Limb (tissue), 2 donors: ENCODE data around the gene SEMA5A.

Experiments used
- DNase-seq, 2 donors: peaks; one replicate each; pipeline ENCODE4 v3.0.0-alpha.2; 2016; ENCODE audit errors: extremely low spot score in 2 of 2

The SEMA5A gene

GRCh38 chr5:9126490-9126889 is 419.4 kb downstream of the SEMA5A start:
- no peak for DNase-seq

DNA sequence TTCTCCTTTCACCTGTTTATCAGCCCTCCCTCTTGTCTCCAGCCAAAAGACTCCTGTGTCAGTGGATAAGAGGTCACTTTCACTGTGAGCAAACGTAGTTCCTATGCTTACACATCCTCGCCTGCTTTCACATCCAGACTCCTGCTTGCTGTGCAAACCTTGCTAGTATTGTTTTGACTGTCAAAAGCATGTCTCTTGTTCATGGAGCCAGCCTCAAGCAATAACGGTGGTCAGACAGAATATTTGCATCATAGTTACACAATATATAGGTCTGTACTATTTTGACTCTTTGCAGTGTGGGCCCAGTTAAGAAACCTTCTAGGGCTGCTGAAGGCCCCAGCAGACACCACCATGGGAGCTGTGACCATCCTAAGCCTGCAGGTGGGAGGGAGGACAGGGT is 420.0 kb downstream of the SEMA5A start:
- DNase-seq, result no peak

DNA sequence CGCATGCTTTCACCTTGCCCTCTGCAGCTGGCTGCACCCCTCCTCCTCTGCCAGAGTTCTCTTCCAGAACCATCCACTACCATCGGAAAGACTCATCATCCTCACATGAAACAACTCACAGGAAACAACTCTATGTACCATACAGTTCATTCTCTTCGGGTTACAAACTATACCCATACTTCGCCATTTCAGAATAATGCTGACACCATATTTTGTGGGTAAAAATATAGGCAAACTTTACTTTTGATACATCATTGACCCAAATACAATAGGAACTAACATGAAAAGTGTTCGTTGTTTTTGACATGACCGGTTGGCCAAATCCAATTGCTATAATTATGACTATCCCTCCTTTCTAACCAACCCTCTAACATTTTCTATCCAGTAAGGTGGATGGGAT is 421.0 kb downstream of the SEMA5A start:
- DNase-seq, result no peak

DNA sequence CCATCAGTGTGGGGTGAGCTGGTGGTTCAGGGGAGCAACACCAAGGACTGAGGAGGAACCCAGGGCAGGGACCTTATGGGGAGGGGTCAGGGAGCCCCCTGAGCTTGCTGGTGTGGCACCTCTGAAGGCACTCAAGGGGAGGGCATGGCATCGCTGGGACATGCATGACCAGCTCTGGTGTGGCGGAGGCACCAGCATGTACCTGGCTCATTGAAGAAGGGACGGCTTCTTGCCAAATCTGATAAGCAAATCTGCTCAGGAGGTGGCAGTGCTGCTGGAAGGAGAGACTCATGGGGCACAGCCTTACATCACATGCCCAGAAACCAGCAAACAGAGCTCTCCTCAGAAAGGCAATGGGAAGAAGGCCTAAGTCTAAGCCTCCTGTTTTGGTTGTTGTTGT is 421.8 kb downstream of the SEMA5A start:
- DNase-seq, result no peak

- DNase-seq, result no peak
These were observed 423.3 kb downstream of the SEMA5A start for GRCh38 chr5:9122528-9122927.

- DNase-seq, result no peak
These were observed 424.3 kb downstream of the SEMA5A start for GRCh38 chr5:9121597-9121996.

DNA sequence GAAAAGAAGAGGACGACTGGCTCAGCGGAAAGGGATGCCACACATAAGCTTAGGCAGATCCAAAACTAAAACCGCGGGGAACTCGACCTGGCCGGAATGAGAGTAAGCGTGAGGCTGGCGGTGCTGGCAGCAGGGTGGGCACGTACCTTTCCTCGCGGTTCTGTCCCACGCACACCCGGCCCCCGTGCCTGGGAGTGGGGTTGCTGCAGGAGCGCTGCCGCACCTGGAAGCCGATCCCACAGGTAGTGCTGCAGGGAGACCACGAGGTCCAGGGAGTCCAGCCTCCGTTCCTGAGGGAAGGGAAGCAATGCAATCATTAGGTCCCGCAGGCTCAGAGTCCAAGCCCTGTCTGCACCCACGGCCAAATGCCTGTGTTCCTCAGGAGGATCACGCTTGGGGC is 427.0 kb downstream of the SEMA5A start:
- no peak for DNase-seq

- no peak for DNase-seq
These were observed 430.8 kb downstream of the SEMA5A start for GRCh38 chr5:9115093-9115492.

DNA sequence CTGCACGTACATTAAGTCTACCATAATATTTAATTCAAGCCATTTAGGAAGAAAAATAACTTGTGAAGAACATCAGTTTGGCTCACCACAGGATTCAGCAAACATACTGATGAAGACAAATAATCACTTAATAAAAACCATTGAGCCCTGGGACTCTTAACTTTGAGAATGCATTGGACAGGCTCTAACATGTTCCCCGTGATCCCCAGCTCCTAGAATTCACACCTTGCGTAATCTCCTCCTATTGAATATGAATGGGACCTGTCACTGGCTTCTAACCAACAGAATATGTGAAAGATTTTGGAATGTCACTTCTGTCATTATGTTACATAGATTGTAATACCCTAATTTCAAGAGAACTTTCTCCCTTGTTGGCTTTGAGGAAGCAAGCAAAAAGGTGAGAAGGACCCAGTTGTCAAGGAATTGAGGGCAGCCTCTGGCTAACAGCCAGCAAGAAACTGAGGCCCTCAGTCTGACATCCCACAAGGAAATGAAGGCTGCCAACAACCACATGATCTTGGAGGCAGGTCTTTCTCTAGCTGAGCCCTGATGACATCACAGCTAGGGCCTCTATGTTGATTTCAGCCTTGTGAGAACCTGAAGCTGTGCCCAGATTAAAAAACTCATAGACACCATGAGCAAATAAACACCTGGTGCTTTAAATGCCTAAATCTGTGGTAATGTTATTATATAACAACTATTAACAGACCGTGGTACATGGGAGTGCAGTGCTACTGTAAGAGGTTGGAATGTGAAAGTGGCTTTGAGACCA is 433.2 kb downstream of the SEMA5A start:
- DNase-seq, result no peak

- no peak for DNase-seq
These were observed 437.7 kb downstream of the SEMA5A start for GRCh38 chr5:9108162-9108561.

GRCh38 chr5:9105851-9106250 is 440.0 kb downstream of the SEMA5A start:
- DNase-seq, result no peak

DNA sequence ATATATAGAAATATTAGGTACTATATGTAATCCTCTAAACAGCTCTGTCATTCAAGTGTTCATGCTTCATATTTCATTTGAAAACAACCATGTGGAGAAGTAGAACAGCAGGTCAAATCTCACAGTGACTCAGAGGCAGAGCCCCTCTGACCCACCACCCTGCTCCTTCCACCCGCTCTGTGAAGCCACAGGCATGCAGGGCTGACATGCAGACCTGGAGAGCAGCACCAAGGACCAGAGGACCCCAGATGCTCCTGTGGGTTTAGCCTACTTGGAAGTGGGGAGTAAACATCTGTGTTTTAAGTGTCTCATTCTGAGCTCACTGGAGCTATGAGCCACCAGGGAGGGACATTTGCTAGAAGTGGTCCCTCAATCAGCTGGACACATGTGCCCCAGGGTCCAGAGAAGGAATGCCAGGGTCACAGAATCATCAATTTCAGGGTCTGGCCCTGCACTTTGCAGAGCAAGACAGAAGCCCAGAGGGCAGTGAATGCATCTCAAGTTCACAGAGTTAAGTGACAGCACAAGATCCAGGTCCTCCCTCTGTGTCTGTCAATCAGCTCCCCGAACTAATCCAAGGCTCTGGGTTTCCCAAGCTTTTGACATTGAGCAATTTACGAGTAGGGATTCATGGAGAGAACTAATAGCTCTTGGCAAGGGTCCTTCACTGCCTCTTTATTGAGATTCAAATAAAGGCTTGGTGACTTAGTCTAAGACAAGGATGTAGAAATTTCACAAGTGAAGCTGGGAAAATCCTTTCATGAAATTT is 441.1 kb downstream of the SEMA5A start:
- no peak for DNase-seq

DNA sequence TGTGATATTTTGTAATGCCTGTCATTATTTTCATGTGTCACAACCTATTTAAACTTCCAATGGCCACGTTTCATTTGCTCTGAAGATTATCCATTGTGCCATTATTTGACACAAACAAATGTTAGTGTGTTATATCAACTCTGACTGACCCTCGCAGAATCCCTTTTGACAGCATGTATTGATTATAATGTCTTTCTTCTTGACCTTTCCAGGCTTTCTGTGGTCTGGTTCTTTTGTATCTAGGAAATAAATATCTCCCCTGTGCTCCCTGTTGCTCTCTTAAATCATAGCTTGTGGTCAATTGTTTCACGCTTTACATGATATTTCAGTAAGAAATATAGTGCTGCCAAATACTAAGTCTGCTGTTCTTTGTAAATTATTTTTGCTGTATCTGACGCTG is 442.6 kb downstream of the SEMA5A start:
- no peak for DNase-seq

DNA sequence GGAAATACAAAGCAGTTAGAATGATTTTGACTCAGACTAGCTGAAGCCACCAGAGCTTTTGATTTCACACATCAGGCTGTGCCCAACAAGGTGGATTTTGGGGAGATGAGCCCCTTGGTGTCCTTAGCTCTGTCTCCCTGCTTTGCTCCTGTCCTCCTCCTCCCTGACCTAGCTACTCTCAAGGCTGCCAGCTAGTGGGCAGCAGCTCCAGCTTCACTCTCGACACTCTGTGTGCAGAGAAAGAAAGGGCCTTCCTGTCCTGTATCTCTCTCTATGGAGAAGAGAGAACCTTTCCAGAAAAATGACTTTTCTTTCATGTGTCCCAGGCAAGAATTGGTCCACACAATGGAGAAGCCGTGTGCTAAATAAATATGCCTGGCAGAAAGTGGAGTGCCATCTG is 446.2 kb downstream of the SEMA5A start:
- no peak for DNase-seq

GRCh38 chr5:9098990-9099389 is 446.9 kb downstream of the SEMA5A start:
- DNase-seq, result no peak

DNA sequence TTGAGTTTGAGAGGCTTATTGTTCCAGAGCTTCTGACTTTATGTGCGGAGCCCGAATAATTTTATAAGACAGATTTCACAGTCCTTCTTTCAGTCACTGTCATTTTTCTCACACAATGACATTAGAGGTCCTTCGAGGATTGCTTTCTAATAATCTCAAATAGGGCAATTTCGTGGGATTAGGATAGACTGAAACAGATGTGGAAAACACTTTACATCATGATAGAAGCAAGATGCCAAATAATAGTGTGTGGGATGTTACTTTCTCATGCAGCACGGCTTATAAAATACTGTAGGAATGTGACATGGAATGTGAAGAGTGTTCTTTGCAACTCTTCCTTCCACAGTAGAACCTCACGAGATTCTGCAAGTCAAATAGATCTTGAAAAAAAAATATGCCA is 451.3 kb downstream of the SEMA5A start:
- DNase-seq, result peak in 1 of 2 donors; percentile 39

DNA sequence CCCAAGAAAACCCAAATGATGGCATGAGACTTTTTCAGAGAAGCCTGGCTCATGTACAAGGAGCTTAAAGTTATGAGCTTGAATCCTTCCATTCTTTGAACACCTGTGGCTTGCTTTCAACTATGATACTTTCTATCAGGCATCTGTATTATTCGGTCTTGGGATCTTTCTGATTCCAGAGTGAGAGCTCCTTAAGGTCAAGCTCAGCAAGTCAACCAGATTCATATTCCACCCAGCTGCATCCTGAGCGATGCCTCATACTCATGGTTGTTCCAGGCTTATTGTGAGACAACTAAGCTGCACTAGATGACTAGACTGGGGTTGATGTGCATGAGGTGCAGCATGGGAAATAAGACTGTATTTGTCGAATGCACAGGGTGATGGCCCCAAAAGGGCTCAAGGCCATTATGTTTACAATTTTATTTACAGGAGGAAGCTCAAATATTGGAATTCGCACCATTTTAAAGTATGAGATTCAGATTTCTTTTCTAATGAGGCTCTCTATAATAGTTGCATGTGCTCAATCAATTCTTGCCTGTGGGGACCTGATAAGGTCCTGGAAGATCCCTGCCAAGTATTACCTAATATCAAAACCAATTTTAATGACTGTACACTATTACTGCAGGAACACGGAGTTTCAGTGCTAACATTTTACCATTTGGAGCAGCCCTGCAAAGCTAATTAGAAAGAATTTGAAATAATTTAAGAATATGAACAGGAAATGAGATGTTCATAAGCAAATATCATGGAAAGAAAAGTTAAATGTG is 453.8 kb downstream of the SEMA5A start:
- no peak for DNase-seq

DNA sequence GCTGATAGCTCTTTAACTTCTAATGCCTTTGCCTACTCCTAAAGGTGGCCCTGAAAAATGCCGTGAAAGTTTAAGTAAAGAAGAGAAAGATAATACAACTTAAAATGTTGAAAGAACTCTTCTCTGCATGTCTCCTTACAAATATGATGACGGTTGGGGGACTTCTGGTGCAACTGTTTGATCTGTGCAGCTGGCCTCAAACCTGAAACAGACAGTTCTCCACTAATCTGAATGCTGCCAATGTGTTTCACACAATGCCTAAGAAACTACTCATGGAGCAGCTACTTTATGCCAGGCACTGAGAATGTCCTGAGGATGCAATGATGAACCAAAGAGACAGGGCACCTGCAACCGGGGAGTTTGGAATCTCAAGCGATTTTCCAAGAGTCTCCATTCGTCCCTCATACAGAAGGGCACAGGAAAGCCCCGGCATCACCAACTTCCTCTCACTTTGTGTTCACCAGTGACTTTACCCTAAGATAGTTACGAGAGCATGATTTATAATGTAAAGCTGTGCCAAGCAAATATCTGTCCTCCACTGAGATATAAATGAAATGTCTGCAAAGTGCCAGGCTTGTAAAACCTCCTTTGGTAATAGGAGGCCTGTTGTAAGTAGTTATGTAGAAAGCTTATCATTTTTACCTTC is 455.4 kb downstream of the SEMA5A start:
- DNase-seq, result no peak

GRCh38 chr5:9089893-9090292 is 456.0 kb downstream of the SEMA5A start:
- DNase-seq, result no peak

GRCh38 chr5:9082996-9083395 is 462.9 kb downstream of the SEMA5A start:
- DNase-seq, result no peak

GRCh38 chr5:9072701-9073100 is 473.2 kb downstream of the SEMA5A start:
- DNase-seq, result no peak

- DNase-seq, result no peak
These were observed 474.4 kb downstream of the SEMA5A start for GRCh38 chr5:9071524-9071923.
